Measurements from ENCODE around the gene URGCP.

The URGCP gene

DNA sequence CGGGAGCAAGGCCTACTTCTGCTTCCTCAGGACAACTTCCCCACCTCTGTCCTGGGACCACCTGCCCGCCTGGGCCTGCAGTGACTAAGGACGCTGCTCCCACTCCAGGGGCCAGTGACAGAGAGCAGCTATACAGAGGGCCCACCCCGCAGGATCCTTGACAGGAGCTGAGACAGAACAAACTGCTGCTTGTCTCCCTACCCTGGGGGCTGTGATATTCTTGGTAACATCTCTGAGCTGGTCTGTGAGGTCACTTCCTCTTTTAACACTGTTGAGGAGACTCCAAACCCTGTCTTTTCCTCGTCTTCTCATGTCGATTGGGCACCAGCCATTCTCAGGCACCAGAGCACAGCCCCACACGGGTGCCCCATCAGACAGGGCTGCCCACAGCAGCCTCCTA lies 30.2 kb downstream of the URGCP start:
- DNase-seq (ENCODE audit: low read depth in 2 of 2, low spot score in 1 of 2) = no peak

DNA sequence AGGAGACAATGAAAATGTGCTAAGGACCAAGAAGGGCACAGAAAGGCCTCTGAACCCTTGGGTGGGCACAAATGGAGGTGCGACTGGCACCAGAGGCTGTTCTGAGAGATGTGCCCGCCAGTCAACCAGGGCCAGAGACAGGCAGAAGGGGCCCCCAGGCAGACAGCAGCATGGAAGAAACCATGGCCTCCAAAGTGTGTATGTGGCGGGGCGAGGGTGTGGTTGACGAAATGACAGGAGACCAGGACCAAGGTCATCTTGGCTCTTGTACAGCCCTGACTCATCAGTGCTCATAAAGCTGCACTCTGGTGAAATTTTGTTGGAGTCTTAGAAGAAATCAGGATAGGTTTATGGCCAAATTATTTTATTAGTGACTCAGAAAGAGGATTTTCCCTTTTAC lies 33.1 kb downstream of the URGCP start:
- DNase-seq (ENCODE audit: low read depth in 2 of 2, low spot score in 1 of 2) = no peak

DNA sequence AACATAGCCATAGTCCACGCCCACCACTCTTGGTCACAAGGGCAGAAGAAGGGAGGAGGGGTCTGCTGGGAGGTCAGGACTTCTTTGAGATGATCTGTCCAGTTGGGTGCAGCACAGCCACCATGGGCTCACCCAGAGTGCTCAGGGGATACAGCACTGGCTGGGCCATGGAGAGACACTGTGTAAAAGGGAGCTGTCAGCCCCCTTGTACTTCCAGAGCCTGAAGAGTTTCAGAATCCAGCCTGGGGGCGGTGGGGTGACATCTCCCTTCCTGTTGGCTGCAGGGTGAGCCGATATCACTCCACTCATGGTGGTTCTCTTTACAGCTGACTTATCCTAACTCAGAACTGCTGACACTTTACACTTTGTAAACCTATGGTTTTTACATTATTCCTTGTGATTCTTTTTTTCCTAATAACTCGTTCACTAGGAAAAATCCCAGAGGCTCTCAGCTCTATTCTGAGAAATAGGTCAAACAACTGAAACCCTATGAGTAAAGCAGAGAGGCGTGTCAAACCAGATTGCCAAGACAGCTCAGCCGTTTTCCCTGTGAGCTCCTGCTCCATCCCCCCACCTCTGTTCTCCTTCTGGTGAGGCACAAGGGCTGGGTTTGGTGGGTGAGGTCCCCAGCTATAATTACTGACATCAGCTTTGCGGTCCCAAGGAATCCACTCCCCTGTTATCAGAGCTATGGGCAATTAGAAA lies 33.8 kb downstream of the URGCP start:
- DNase-seq (ENCODE audit: low read depth in 2 of 2, low spot score in 1 of 2) = no peak

DNA sequence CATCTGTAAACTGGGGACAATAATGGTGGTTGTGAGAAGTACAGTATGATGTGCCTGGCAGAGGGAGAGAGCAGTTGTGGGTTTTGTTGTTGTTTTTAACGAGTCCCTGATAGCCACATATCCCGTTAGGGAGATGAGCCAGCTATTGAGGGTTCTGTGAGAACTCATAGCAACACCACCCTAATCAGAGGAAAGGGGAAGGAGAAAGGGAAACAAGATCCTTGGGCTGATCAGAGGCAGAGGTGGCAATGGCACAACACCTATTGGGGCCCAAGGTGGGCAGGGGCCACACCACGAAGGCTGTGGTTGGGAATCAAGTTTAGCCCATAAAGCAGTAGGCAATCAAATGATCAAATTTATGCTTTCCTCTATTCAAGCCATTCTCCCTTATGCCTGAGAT lies 35.3 kb downstream of the URGCP start:
- no peak for DNase-seq (ENCODE audit: low read depth in 2 of 2, low spot score in 1 of 2)

DNA sequence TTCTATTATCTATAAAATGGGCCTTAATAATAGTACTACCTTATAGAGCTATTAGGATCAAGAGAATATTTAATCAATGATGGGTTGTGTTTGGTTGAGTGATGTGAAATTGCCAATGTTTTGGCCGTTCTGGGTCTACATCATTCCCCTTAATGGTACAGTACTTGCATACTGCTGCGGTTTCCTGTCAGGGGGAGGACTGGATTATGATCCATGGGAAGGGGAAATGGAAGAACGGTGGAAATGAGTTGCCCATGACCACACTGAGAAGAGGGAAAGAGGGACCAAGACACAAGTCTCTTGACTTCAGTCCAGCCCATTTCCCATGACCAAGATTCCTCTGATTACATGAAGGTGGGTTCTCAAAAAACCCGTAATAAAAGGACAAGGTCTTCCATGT lies 36.1 kb downstream of the URGCP start:
- DNase-seq (ENCODE audit: low read depth in 2 of 2, low spot score in 1 of 2) = no peak

DNA sequence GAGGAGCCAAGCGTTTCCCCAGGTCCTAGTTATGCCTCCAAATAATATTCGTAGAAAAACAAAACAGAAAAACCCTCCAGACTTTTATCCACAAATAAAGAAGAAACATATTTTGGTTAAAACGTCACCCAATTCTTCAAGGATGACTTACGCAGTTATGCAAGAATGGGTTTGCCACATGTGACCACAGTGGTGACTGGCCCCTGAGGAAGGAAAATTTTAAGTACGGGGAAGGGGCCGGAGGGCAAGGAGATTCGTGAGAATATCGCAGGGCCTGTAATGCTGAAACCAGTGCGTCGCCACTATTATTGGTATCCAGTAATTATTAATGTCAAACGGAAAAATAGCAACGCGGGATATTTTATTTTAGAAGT lies 36.5 kb downstream of the URGCP start:
- no peak for DNase-seq (ENCODE audit: low read depth in 2 of 2, low spot score in 1 of 2)

DNA sequence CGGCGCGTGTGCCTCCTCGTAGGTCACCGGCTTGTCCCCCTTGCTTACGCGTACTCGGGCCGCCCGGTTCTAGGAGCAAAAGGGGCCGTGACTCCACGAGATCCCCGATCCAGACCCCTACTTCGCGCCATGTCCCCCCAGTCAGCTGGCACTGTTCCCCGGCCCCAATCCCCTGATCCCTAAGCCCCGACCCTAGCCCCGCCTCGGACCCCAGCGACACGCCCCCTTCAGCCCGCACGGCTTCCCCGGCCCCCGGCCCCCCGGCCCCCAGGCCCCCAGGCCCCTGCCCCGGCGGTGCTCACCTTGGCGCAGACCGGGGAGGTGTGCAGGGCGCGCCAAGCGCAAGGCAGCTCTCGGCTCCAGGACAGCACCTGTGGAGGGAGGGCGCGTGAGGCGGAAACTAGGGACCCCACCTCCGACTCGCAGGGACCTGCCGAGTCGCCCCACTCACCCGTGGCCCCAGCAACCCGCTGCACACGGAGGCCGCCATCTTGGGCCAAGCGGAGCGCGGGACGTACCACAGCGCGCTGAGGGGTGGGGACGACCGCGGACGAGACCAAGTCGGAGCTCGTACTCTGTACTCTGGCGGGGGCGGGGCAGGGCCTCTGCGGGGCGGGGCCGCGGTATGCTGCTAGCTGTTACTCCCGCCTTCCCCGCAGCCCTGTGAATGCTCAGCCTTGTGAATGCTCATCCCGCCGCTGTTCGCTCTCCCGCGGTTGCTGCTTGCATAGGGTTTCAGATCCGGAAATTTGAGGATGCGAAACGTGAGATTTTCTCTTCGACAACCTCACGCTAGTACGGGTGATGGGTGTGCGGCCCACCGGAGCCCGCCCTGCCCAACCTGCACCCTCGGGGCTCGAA lies 37.2 kb downstream of the URGCP start, which contains the start of gene MRPS24:
Gene MRPS24 (minus strand): TSS at position 512 of the 861 bp plus-strand sequence. CDS start 22 bp downstream, at position 490.
- DNase-seq (ENCODE audit: low read depth in 2 of 2, low spot score in 1 of 2) = peak; percentile 88 to 91

DNA sequence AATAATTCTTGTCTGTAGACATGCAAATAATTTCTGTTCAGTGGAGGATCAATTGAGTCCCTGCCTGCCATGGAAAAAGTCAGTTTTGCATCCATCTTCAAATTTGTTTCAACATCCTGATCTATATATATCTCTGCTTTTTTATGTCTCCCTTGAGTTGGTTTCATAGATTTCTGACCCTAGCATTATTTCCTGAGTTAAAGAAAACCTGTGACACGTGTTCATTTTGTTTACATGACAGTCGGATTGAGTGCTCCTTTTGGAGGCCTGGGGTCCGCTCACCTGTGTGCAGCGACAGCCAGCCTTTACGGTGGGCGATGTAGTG lies 37.8 kb downstream of the URGCP start:
- no peak for DNase-seq (ENCODE audit: low read depth in 2 of 2, low spot score in 1 of 2)

DNA sequence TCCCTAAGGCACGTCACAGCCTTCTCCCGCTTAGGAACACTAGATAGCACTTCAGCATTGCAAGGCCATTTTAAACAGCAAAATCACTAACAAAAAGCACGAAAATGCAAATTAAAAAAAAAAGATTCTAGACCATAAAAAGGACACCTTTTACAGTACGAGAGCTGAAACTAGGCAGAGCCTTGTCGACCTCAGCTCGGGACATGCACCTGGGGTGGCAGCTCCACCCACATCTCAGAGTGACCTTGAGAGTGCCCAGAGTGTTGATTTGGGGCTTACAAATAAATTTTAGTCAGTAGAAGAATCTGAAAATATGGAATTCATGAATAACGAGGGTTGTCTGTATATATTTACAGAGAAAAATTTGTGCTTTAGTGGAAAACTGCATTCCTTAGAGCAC lies 38.2 kb downstream of the URGCP start:
- no peak for DNase-seq (ENCODE audit: low read depth in 2 of 2, low spot score in 1 of 2)

DNA sequence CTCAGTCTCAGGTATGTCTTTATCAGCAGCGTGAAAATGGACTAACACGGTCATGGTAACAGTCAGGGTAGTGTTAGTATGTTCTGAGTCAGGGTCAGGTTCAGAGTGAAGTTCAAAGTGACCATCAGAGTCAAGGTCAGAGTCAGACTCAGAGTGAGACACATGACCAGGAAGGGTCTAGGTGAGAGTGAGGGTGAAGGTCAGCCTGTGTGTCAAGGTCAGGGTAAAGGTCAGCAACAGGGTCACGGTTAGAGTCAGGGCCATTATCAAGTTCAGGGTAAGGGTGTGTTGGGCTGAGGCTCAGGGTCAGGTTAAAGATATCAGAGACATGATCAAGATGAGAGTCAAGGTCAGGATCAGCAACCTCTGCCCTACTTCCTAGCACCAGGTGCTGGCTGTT lies 41.1 kb downstream of the URGCP start:
- DNase-seq (ENCODE audit: low read depth in 2 of 2, low spot score in 1 of 2) = no peak

DNA sequence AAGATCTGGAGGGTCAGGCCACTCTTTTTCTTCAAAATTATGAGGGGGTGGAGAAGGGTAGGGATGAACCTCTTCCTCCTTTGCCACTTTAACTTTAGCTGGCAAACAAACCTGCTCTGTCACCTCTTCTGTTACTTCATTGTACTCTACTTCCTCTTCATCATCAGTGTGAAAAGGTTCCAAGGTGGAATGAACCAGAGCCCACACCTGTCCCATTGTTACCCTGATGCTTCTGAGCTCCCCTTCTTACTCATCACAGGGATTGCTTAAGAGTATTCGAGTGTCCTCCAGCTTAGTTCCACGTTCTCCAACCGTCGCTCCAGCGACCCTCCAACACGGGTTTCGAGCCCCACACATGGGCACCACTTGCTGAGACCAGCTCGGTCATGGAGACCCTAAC lies 42.3 kb downstream of the URGCP start:
- no peak for DNase-seq (ENCODE audit: low read depth in 2 of 2, low spot score in 1 of 2)

DNA sequence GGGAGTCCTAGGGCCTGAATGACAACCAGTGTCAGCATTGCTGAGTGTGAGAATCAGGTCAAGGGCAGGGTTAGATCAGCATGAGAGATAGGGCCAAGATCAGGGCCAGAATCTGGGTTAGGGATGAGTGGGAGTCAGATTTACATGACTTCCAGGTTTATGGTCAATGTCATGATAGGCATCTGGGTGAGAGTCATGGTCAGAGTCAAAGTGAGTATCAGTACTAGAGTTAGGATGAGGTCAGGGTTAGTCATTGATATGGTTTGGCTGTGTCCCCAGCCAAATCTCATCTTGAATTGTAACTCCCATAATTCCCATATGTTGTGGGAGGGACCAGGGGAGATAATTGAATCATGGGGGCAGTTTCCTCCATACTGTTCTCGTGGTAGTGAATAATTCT lies 49.4 kb downstream of the URGCP start:
- no peak for DNase-seq (ENCODE audit: low read depth in 2 of 2, low spot score in 1 of 2)

DNA sequence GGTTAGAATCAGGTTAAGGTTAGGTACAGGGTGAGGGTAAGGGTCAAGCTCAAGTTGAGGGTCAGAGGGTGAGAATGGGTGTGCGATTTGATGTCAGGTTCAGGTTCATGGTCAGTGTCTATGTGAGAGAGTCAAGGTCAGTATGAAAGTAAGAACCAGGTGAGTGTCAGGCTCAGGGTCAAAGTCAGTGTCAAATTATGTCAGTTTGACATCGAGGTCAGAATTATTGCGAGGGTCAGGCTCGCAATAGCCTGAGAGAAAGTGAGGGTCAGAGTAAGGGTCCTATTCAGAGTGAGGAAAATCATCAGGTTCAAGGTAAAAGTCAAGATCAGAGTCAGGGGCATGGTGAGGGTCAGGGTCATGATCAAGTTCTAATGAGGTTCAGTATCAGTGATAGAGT lies 50.1 kb downstream of the URGCP start:
- DNase-seq (ENCODE audit: low read depth in 2 of 2, low spot score in 1 of 2) = no peak

DNA sequence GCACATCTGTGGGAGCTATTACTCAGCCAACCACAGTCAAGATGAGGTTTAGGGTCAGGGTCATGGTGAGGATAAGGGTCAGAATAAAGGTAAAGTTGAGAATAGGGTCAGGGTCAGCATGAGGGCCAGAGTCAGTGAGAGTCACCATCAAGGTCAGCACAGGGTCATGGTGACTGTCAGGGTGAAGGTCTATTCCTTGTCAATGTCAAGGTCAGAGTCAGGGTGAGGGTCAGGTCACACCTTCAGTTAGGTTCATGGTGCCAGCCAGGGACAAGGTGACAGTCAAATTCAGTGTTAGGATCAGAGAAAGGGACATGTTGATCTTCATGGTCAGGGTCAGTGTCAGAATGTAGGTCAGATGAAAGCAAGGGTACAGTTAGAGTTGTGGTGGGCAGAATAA lies 51.2 kb downstream of the URGCP start:
- DNase-seq (ENCODE audit: low read depth in 2 of 2, low spot score in 1 of 2) = no peak

DNA sequence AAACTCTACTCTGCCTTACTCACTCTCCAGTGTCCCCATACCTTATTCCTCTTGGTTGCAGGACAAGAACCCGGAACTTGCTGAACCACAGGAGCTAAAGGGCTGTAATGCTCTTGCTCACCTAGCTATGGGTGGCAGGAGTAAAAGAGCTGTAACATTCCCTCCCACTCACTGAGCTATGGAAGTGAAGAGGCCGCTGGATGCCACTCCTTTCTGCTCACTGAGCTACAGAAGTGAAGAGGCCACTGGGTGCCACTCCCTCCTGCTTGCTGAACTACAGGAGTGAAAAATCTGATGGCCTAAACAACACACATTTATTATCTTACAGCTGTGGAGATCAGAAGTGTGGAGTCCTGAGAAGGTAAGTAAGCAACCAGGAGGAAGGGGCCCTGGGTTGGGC lies 54.6 kb downstream of the URGCP start:
- no peak for DNase-seq (ENCODE audit: low read depth in 2 of 2, low spot score in 1 of 2)

DNA sequence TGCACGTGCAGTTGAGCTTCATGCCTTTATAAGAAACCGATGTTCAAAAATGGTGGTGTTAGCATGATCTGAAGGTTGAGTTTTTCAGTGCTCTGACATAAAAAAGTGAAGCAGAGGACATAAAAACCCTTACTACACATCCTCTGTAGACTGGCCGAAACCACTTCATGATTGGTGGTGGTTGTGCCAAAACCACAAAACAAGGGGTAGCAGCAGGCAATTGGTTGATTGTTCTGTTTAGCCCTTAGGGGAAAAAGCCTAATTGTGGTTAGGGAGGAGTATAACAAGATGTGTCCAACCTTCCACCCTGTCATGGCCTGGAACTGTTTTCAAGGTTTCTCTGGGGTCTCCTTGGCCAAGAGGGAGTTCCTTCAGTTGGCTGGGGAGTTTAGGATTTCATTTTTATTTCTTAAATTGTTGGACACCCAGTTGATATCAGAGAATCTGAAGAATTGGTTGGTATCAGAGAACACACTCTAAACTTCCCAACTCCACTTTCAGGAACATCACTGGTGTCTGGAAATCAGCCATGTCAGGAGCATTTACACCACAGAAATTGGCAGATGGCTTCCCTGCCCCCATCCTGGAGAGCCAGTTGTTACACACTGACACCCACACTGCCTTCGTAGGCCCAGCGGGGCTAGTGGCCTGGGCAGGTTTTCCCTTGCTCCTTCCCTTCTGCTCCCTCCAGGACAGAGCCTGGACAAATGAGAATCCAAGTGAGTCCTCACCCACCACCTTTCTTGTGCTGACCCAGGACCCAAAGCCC lies 55.9 kb downstream of the URGCP start:
- no peak for DNase-seq (ENCODE audit: low read depth in 2 of 2, low spot score in 1 of 2)

DNA sequence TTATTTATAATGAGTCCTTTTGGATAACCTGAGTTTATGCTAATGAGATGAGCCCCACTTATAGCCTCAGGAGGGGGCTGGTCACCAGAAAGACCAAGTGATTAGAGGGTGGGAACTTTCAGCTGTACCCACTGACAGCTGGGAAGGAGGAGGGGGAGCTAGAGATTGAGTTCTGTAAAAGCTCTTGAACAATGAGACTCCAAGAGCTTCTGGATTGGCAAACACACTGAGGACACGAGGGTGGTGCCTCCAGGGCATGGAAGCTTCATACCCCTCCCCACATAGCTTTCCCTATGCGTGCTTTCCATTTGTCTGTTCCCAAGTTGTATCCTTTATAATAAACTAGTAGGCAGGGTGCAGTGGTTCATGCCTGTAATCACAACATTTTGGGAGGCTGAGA lies 57.3 kb downstream of the URGCP start:
- DNase-seq (ENCODE audit: low read depth in 2 of 2, low spot score in 1 of 2) = no peak

DNA sequence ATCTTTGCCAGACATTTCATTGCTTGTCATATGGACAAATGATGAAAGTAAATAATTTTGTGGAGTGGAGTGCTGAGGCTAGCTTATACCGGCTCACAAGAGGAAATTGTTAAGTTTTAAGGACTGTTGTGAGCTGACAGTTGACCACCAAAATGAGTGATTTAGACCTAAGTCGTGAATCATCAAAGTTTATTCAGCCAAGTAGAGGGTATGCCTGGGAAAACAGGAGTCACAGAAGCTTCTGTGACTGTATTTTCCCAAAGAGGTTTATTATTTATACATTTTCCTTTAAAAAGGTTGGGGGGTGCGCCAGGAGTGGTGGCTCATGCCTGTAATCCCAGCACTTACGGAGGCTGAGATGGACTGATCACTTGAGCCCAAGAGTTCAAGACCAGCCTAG lies 58.9 kb downstream of the URGCP start:
- DNase-seq (ENCODE audit: low read depth in 2 of 2, low spot score in 1 of 2) = no peak

DNA sequence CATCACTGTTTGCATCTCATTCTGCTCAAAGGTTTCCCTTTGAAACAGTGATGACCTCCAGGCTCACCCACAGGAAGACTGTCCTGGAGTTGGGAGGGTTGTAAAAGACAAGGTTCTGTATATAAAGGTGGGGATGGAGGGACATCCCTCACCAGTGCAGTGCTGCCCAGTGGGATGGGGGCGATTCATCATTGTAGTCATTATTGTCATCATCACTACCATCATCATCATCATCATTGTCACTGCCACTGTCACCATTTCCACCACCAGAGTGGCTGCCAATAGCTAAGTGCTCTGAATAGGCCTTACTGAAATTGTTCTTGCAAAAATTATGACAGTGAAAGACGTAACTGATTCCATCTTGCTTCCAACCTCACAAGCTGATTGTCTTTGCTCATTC lies 61.7 kb downstream of the URGCP start:
- no peak for DNase-seq (ENCODE audit: low read depth in 2 of 2, low spot score in 1 of 2)

DNA sequence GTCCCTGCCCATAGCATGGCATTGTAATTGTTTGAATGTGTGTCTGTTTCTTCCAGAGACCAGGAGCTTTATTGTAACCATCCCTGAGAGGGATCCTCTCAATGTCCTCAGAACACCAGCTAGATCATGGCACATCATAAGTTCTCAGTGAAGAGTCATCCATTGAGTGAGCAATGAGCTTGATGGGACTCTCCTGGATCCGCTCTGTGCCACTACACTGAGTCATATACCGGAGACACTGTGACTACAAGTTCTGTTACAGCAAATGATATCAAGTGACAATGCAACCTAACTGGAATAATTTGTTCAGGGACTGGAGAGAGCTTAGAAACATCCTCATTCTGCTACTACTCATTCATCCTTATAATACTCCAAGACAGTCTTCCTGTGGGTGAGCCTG lies 62.1 kb downstream of the URGCP start:
- DNase-seq (ENCODE audit: low read depth in 2 of 2, low spot score in 1 of 2) = no peak

DNA sequence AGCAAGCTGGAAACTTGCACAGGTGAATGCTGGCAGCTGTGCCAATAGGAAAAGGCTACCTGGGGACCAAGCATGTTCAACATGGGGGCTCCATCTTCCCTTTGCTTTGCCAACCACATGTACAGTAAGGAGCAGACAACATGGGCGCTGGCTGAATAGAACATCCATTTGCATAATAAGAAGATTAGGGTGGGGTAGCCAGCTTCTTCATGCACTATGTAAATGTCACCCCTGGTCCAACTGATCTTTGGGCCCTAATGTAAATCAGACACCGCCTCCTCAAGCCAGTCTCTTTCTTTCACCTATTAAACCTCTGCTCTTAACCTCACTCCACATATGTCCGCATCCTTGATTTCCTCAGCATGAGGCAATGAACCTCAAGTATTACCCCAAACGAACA lies 63.1 kb downstream of the URGCP start:
- no peak for DNase-seq (ENCODE audit: low read depth in 2 of 2, low spot score in 1 of 2)

DNA sequence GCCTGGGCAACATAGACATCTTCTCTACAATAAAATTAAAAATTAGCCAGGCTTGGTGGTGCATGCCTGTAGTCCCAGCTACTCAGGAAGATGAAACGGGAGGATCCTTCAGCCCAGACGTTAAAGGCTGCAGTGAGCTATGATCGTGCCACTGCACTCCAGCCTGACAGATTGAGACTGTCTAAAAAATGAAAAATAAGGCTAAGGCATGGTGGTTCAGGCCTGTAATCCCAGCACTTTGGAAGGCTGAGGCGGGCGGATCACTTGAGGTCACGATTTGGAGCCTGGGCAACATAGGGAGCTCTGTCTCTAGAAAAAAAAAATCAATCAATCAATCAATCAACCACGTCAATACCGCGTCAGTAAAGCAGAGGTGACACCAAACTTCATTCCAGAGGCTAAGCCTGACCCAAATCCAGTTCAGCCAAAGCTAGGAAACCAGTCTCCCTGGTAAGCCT lies 68.2 kb downstream of the URGCP start:
- no peak for DNase-seq (ENCODE audit: low read depth in 2 of 2, low spot score in 1 of 2)

All from stimulated activated CD8-positive, alpha-beta memory T cell treated with anti-CD3 and anti-CD28 coated beads, Interleukin-4, amount 100 ng/mL, for 4 hours (primary cell).